ENCODE data around the gene HYAL1.

The HYAL1 gene

GRCh38 chr3:50254577-50255250 lies 48.7 kb downstream of the HYAL1 start:
- TF ChIP-seq CTCF (IDR thresholded peaks at IDR 0.05): no peak

- no peak for TF ChIP-seq CTCF (IDR thresholded peaks at IDR 0.05)
Measured at GRCh38 chr3:50251220-50251619, 52.2 kb downstream of the HYAL1 start.

- no peak for TF ChIP-seq CTCF (IDR thresholded peaks at IDR 0.05)
Measured at GRCh38 chr3:50250514-50250913, 52.9 kb downstream of the HYAL1 start.

All from LNCAP (cell line).